ENCODE results near the gene VWA1. TPM values are rescaled to one million over a fixed set of nuclear protein-coding genes. Genes with fewer than 3 reads are reported as not detected.
"Not testable (repeated sequence)": the region's sequence is repeated elsewhere in the genome, so short reads cannot be mapped to it uniquely, and the experiment has no call there.

Gene VWA1
- total RNA-seq, 2 experiments from 2014 or later = not detected

GRCh38 chr1:1455366-1455884 lies 19.9 kb downstream of the VWA1 start:
- Histone ChIP-seq H3K9me3 (ENCODE audit: low read length) (no peaks in the 10 kb centered on the region), H2AFZ (ENCODE audit: low read length) (no peak overlapping the region), H3K4me1 (ENCODE audit: insufficient read depth, low read length, poor library complexity, severe bottlenecking) (no peaks in the 10 kb centered on the region), H3K79me2 (ENCODE audit: insufficient read depth, low read depth, low read length) (no peaks in the 10 kb centered on the region), H3K9me2 (ENCODE audit: insufficient read depth, low read length) (no peaks in the 10 kb centered on the region), H4K20me1 (ENCODE audit: insufficient read depth, low read length) (no peaks in the 10 kb centered on the region), H3K4me3 (ENCODE audit: low read depth, low read length, poor library complexity, severe bottlenecking) (no peak overlapping the region), H3K36me3 (ENCODE audit: insufficient read depth, low read length) (no peaks in the 10 kb centered on the region), H3K27ac (ENCODE audit: low read depth, low read length, poor library complexity, severe bottlenecking) (no peak overlapping the region), H3K4me2 (ENCODE audit: low read length) (no peak overlapping the region)
- CTCF ChIA-PET (ENCODE audit: unreplicated experiment) = no interaction called here
- BruUV-seq (replicated peaks) = no TSS peak
- no peak for TF ChIP-seq CTCF (conservative IDR thresholded peaks at IDR 0.05; ENCODE audit: low read length)
- TF ChIP-seq EZH2phosphoT487 (IDR thresholded peaks at IDR 0.05; ENCODE audit: borderline replicate concordance, low read depth, low read length) = no peak
- POLR2A ChIA-PET = no interaction called here
- no peak for DNase-seq (ENCODE audit: low spot score)
- intact Hi-C loops (cut with micrococcal nuclease; ENCODE audit: unreplicated experiment) = no loop called here

- H3K4me2 ChIP-seq (ENCODE audit: low read length); intact Hi-C loops (cut with micrococcal nuclease; ENCODE audit: unreplicated experiment); H4K20me1 ChIP-seq (ENCODE audit: insufficient read depth, low read length); H3K9me3 ChIP-seq (ENCODE audit: low read length); H3K9me2 ChIP-seq (ENCODE audit: insufficient read depth, low read length); H3K79me2 ChIP-seq (ENCODE audit: insufficient read depth, low read depth, low read length); H2AFZ ChIP-seq (ENCODE audit: low read length); DNase-seq (ENCODE audit: low spot score); POLR2A ChIA-PET; BruUV-seq (replicated peaks); H3K36me3 ChIP-seq (ENCODE audit: insufficient read depth, low read length); H3K27ac ChIP-seq (ENCODE audit: low read depth, low read length, poor library complexity, severe bottlenecking); H3K4me1 ChIP-seq (ENCODE audit: insufficient read depth, low read length, poor library complexity, severe bottlenecking); CTCF ChIA-PET (ENCODE audit: unreplicated experiment); H3K4me3 ChIP-seq (ENCODE audit: low read depth, low read length, poor library complexity, severe bottlenecking): not testable (repeated sequence)
These were observed 20.4 kb downstream of the VWA1 start for GRCh38 chr1:1455934-1456333.

GRCh38 chr1:1456683-1457255 lies 21.3 kb downstream of the VWA1 start:
- H3K4me1 ChIP-seq (ENCODE audit: insufficient read depth, low read length, poor library complexity, severe bottlenecking); H3K27ac ChIP-seq (ENCODE audit: low read depth, low read length, poor library complexity, severe bottlenecking); H3K4me3 ChIP-seq (ENCODE audit: low read depth, low read length, poor library complexity, severe bottlenecking); intact Hi-C loops (cut with micrococcal nuclease; ENCODE audit: unreplicated experiment); H3K79me2 ChIP-seq (ENCODE audit: insufficient read depth, low read depth, low read length); CTCF ChIA-PET (ENCODE audit: unreplicated experiment); H3K4me2 ChIP-seq (ENCODE audit: low read length); H3K36me3 ChIP-seq (ENCODE audit: insufficient read depth, low read length); H4K20me1 ChIP-seq (ENCODE audit: insufficient read depth, low read length); H3K9me3 ChIP-seq (ENCODE audit: low read length); H2AFZ ChIP-seq (ENCODE audit: low read length); DNase-seq (ENCODE audit: low spot score); H3K9me2 ChIP-seq (ENCODE audit: insufficient read depth, low read length); BruUV-seq (replicated peaks): not testable (repeated sequence)
- POLR2A ChIA-PET = interaction anchor here (0.7 kb wide), 1 partner anchor 8 kb away, joined by 6 read pairs; no protein-coding TSS in a partner anchor

- peaks cover 16% of the 10 kb centered on the region for H3K4me1 ChIP-seq (ENCODE audit: insufficient read depth, low read length, poor library complexity, severe bottlenecking)
- POLR2A ChIA-PET; intact Hi-C loops (cut with micrococcal nuclease; ENCODE audit: unreplicated experiment); H3K9me3 ChIP-seq (ENCODE audit: low read length); H3K79me2 ChIP-seq (ENCODE audit: insufficient read depth, low read depth, low read length); DNase-seq (ENCODE audit: low spot score); CTCF ChIA-PET (ENCODE audit: unreplicated experiment); H3K27ac ChIP-seq (ENCODE audit: low read depth, low read length, poor library complexity, severe bottlenecking); H3K4me2 ChIP-seq (ENCODE audit: low read length); H2AFZ ChIP-seq (ENCODE audit: low read length); H3K36me3 ChIP-seq (ENCODE audit: insufficient read depth, low read length); H3K9me2 ChIP-seq (ENCODE audit: insufficient read depth, low read length); H4K20me1 ChIP-seq (ENCODE audit: insufficient read depth, low read length); H3K4me3 ChIP-seq (ENCODE audit: low read depth, low read length, poor library complexity, severe bottlenecking); BruUV-seq (replicated peaks): not testable (repeated sequence)
These were observed 23.7 kb downstream of the VWA1 start for GRCh38 chr1:1459156-1459555.

GRCh38 chr1:1459711-1460110 lies 24.2 kb downstream of the VWA1 start:
- BruUV-seq (replicated peaks); CTCF ChIA-PET (ENCODE audit: unreplicated experiment): not testable (repeated sequence)

More at GRCh38 chr1:1459711-1460110, 24.2 kb downstream of the VWA1 start:
- H3K4me3 ChIP-seq (ENCODE audit: low read depth, low read length, poor library complexity, severe bottlenecking); H2AFZ ChIP-seq (ENCODE audit: low read length); H4K20me1 ChIP-seq (ENCODE audit: insufficient read depth, low read length); H3K9me2 ChIP-seq (ENCODE audit: insufficient read depth, low read length); POLR2A ChIA-PET; H3K27ac ChIP-seq (ENCODE audit: low read depth, low read length, poor library complexity, severe bottlenecking); DNase-seq (ENCODE audit: low spot score); H3K9me3 ChIP-seq (ENCODE audit: low read length); H3K79me2 ChIP-seq (ENCODE audit: insufficient read depth, low read depth, low read length); H3K36me3 ChIP-seq (ENCODE audit: insufficient read depth, low read length); H3K4me2 ChIP-seq (ENCODE audit: low read length): not testable (repeated sequence)
- H3K4me1 ChIP-seq (ENCODE audit: insufficient read depth, low read length, poor library complexity, severe bottlenecking) = peaks cover 19% of the 10 kb centered on the region
- intact Hi-C loops (cut with micrococcal nuclease; ENCODE audit: unreplicated experiment) = loop anchor here (5.0 kb wide), 1 partner anchor 112 kb away; the partner anchor contains the start of gene DVL1

All from OCI-LY7 (cell line).